Astrocyte (in vitro differentiated cells and primary cell): ENCODE results near the gene RASGEF1C. TPM values are rescaled to one million over a fixed set of nuclear protein-coding genes. Genes with fewer than 3 reads are reported as not detected.

Source experiments
- DNase-seq: peaks from one replicate; pipeline ENCODE4 v3.0.0-alpha.2; 2010; ENCODE audit warnings: low read depth
- FAIRE-seq: peaks from 2 replicates; lab custom pipeline; 2011; peaks lifted over from hg19 to GRCh38; lab: Jason Lieb, UNC
- H2AFZ ChIP-seq: 2 replicates; pipeline ENCODE4 v1.6.0; 2012; ENCODE audit warnings: low read depth, low read length, inconsistent platforms
- H3K27ac ChIP-seq: 2 replicates; pipeline ENCODE4 v1.5.1; 2011; ENCODE audit warnings: low read depth, low read length, inconsistent platforms
- H3K27me3 ChIP-seq: 2 replicates; pipeline ENCODE4 v1.6.0; 2011; ENCODE audit warnings: low read length, inconsistent platforms; ENCODE audit not compliant: insufficient read depth
- H3K36me3 ChIP-seq: 2 replicates; pipeline ENCODE4 v1.5.1; 2011; ENCODE audit warnings: low read length, inconsistent platforms; ENCODE audit not compliant: insufficient read depth
- H3K4me1 ChIP-seq: 2 replicates; pipeline ENCODE4 v1.5.1; 2011; ENCODE audit warnings: low read length, inconsistent platforms; ENCODE audit not compliant: insufficient read depth
- H3K4me2 ChIP-seq: 2 replicates; pipeline ENCODE4 v1.6.0; 2012; ENCODE audit warnings: low read length, inconsistent platforms
- H3K4me3 ChIP-seq: 2 replicates; pipeline ENCODE4 v1.5.1; 2011; ENCODE audit warnings: low read depth, mild to moderate bottlenecking, low read length, inconsistent platforms; ENCODE audit not compliant: insufficient read depth
- H3K79me2 ChIP-seq: 2 replicates; pipeline ENCODE4 v1.6.0; 2012; ENCODE audit warnings: mild to moderate bottlenecking, low read length, inconsistent platforms; ENCODE audit not compliant: insufficient read depth
- H3K9ac ChIP-seq: 2 replicates; pipeline ENCODE4 v1.6.0; 2012; ENCODE audit warnings: mild to moderate bottlenecking, low read length, inconsistent platforms
- H3K9me3 ChIP-seq: 2 replicates; pipeline ENCODE4 v1.5.1; 2012; ENCODE audit warnings: low read depth, mild to moderate bottlenecking, low read length, inconsistent platforms; ENCODE audit not compliant: insufficient read depth
- H4K20me1 ChIP-seq: 2 replicates; pipeline ENCODE4 v1.6.0; 2012; ENCODE audit warnings: low read length, inconsistent platforms; ENCODE audit not compliant: insufficient read depth
- H3K27ac Mint-ChIP-seq: one replicate; pipeline ENCODE4 v1.8.0; 2021; ENCODE audit warnings: mild to moderate bottlenecking, mixed read lengths; ENCODE audit not compliant: unreplicated experiment
- H3K27me3 Mint-ChIP-seq: one replicate; pipeline ENCODE4 v1.8.0; 2021; ENCODE audit warnings: low read depth, mixed read lengths; ENCODE audit not compliant: unreplicated experiment
- H3K36me3 Mint-ChIP-seq: one replicate; pipeline ENCODE4 v1.8.0; 2021; ENCODE audit warnings: low read depth, mixed read lengths; ENCODE audit not compliant: unreplicated experiment
- H3K4me1 Mint-ChIP-seq: one replicate; pipeline ENCODE4 v1.8.0; 2021; ENCODE audit warnings: low read depth, mixed read lengths; ENCODE audit not compliant: unreplicated experiment
- H3K4me3 Mint-ChIP-seq: one replicate; pipeline ENCODE4 v1.8.0; 2021; ENCODE audit warnings: mild to moderate bottlenecking, moderate library complexity, mixed read lengths; ENCODE audit not compliant: unreplicated experiment
- H3K9me3 Mint-ChIP-seq: one replicate; pipeline ENCODE4 v1.8.0; 2021; ENCODE audit warnings: mild to moderate bottlenecking, mixed read lengths; ENCODE audit not compliant: unreplicated experiment
- EZH2 ChIP-seq: IDR thresholded peaks from 2 replicates; pipeline ENCODE4 v1.6.1; 2012; ENCODE audit warnings: mild to moderate bottlenecking, low read length, inconsistent platforms; ENCODE audit not compliant: insufficient read depth
- total RNA-seq: library from RNA; stranded (reverse); gene quantifications from 2 replicates; pipeline ENCODE4 v1.2.1, GENCODE V29; 2021
- TF ChIP-seq, protein P1 (sequence below): IDR thresholded peaks from 2 replicates; pipeline ENCODE4 v1.5.1; 2011; ENCODE audit warnings: low read depth, mild to moderate bottlenecking, inconsistent platforms, low read length, moderate library complexity; ENCODE audit not compliant: insufficient read depth

Gene RASGEF1C
- total RNA-seq, 1 donor from 2014 or later, result 0.41 TPM

DNA sequence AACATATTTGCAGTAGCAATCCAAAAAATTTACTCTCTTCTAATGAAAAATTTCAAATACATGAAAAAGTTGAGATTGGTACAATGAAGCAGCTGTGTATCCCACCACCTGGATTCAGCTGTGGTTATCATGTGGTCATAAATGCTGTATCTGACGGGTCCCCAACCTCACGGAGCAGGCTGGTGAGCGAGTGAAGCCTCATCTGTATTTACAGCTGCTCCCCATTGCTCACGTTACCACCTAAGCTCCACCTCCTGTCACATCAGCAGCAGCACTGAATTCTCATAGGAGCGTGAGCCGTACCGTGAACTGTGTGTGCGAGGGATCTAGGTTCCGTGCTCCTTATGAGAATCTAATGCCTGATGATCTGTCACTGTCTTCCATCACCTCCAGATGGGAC, 130.7 kb downstream of the RASGEF1C start:
- no peak overlapping the region for H3K4me3 ChIP-seq
- no peaks in the 10 kb centered on the region for H3K79me2 ChIP-seq
- Mint-ChIP-seq H3K9me3 (peaks cover 5% of the 10 kb centered on the region), H3K4me1 (no peaks in the 10 kb centered on the region), H3K27ac (no peak overlapping the region), H3K4me3 (no peak overlapping the region), H3K27me3 (peaks cover 13% of the 10 kb centered on the region), H3K36me3 (peaks cover 4% of the 10 kb centered on the region)
- no peak overlapping the region for H2AFZ ChIP-seq
- H3K27ac ChIP-seq, result no peak overlapping the region
- H3K36me3 ChIP-seq, result no peaks in the 10 kb centered on the region
- H4K20me1 ChIP-seq, result no peaks in the 10 kb centered on the region
- H3K27me3 ChIP-seq, result no peaks in the 10 kb centered on the region
- H3K4me1 ChIP-seq, result no peaks in the 10 kb centered on the region
- no peak for FAIRE-seq
- DNase-seq, result no peak
- H3K9ac ChIP-seq, result no peak overlapping the region
- H3K9me3 ChIP-seq, result no peaks in the 10 kb centered on the region
- TF ChIP-seq, protein P1, sequence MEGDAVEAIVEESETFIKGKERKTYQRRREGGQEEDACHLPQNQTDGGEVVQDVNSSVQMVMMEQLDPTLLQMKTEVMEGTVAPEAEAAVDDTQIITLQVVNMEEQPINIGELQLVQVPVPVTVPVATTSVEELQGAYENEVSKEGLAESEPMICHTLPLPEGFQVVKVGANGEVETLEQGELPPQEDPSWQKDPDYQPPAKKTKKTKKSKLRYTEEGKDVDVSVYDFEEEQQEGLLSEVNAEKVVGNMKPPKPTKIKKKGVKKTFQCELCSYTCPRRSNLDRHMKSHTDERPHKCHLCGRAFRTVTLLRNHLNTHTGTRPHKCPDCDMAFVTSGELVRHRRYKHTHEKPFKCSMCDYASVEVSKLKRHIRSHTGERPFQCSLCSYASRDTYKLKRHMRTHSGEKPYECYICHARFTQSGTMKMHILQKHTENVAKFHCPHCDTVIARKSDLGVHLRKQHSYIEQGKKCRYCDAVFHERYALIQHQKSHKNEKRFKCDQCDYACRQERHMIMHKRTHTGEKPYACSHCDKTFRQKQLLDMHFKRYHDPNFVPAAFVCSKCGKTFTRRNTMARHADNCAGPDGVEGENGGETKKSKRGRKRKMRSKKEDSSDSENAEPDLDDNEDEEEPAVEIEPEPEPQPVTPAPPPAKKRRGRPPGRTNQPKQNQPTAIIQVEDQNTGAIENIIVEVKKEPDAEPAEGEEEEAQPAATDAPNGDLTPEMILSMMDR, result no peak
- TF ChIP-seq EZH2, result no peak
- no peak overlapping the region for H3K4me2 ChIP-seq

DNA sequence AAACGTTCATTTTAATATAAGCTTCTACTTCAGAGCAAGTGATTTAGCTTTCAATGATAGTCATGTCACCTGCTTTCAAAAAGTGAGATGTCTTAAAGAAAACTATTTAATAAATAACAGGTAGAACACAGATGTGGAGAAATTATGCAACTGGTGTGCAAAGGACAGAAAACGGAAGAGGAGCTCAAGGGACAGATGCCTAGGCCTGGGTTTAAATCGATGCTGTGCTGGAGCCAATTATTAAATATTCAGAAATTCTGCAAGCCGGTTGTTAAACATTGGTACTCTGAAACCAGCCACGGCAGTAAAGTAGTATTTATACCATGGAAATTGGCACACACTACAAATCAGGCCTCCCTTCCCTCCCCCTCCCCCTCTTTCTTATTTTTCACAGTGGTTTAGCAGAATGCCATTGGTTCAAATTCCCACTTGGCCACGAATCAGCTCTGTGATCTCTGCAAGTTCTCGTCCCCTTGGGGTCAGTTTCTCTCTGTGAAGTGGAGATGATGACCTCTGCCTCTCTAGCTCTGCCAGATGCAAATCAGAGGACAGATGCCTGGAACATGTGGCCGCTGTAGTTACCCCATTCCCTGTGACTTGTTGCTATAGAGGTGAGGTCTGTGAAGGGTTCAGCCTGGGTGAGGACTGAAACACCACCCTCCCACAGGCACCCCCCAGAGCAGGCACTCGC, 131.3 kb downstream of the RASGEF1C start:
- peaks cover 4% of the 10 kb centered on the region for H3K36me3 Mint-ChIP-seq
- DNase-seq, result no peak
- H3K9me3 Mint-ChIP-seq, result peaks cover 5% of the 10 kb centered on the region
- Histone ChIP-seq H3K9ac (no peak overlapping the region), H3K27ac (no peak overlapping the region), H2AFZ (no peak overlapping the region), H4K20me1 (no peaks in the 10 kb centered on the region), H3K79me2 (no peaks in the 10 kb centered on the region), H3K27me3 (no peaks in the 10 kb centered on the region), H3K4me2 (no peak overlapping the region), H3K9me3 (no peaks in the 10 kb centered on the region), H3K36me3 (no peaks in the 10 kb centered on the region), H3K4me1 (no peaks in the 10 kb centered on the region), H3K4me3 (no peak overlapping the region)
- H3K4me1 Mint-ChIP-seq, result no peaks in the 10 kb centered on the region
- peaks cover 11% of the 10 kb centered on the region for H3K27me3 Mint-ChIP-seq
- no peak overlapping the region for H3K4me3 Mint-ChIP-seq
- no peak overlapping the region for H3K27ac Mint-ChIP-seq
- no peak for FAIRE-seq
- TF ChIP-seq, protein P1, result no peak
- TF ChIP-seq EZH2, result no peak

DNA sequence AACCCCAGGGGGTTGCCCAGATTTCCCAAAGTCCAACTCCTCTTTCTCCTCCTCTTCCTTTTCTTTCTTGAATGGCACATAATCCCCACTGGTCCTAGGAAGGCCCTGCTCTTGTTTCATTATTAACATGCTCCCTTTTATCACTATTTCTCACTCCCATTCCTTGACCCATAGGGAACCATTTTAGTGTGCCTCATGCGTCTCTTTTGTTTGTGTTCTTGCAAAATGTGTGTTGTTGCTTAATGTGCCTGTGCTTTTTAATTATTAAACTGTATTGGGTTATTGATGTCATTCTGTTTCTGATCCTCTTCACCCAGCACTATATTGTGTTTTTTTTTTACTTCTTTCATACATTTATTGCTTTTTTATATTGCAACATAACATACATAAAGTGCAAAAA, 133.3 kb downstream of the RASGEF1C start:
- Histone ChIP-seq H2AFZ (no peak overlapping the region), H3K4me1 (no peaks in the 10 kb centered on the region), H3K4me2 (no peak overlapping the region), H3K27ac (no peak overlapping the region), H4K20me1 (peaks cover under 1% of the 10 kb centered on the region), H3K36me3 (no peaks in the 10 kb centered on the region), H3K9me3 (peaks cover 5% of the 10 kb centered on the region), H3K27me3 (no peaks in the 10 kb centered on the region), H3K79me2 (peaks cover 3% of the 10 kb centered on the region), H3K9ac (no peak overlapping the region), H3K4me3 (no peak overlapping the region)
- Mint-ChIP-seq H3K27ac (no peak overlapping the region), H3K9me3 (peaks cover 8% of the 10 kb centered on the region), H3K27me3 (peaks cover 9% of the 10 kb centered on the region), H3K4me1 (no peaks in the 10 kb centered on the region), H3K36me3 (peaks cover 5% of the 10 kb centered on the region), H3K4me3 (no peak overlapping the region)
- FAIRE-seq, result no peak
- DNase-seq, result no peak
- TF ChIP-seq EZH2, result no peak
- TF ChIP-seq, protein P1, result no peak
